Measurements from ENCODE around the gene CDK3.
A peak's percentile ranks its signal among the peaks of the same experiment; 100 is the strongest.
"Not testable (repeated sequence)": the region's sequence is repeated elsewhere in the genome, so short reads cannot be mapped to it uniquely, and the experiment has no call there.

The CDK3 gene

GRCh38 chr17:76000755-76001521 is at the start of gene CDK3:
Gene CDK3 (plus strand): TSS chr17:76000855. CDS start chr17:76001426, 571 bp downstream.
- no peak for DNase-seq

DNA sequence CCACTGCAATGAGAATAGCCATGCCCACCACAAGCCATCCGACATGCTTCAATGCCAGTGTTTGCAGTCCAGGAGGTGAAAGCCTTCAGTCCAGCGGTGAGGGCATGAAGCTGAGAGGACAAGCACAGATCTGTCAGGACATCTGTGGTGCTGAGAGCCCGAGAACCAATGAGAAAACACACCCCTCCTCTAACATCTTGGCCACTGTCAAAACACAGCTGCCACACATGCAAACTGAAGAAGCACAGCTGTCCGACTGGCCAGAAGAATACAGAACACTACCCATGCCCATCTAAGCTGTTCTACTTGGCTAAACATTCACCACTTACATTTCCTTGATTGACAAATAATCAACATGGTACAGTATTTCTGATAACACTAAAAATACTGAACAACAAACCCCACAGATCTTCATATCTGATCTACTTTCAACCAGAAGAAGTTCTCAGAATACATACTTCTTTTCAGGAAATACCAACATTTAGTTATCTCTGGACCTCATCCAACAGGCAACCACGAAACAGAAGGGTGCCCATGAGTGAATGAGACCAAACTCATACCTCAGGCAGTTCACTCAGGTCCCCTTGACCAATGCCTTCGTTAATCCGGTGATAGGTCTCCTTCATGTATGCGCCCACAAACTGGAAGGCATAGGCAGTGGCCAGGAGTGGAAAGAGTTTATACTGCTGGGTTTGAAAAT is 49.6 kb upstream of the CDK3 start:
- DNase-seq = no peak

DNA sequence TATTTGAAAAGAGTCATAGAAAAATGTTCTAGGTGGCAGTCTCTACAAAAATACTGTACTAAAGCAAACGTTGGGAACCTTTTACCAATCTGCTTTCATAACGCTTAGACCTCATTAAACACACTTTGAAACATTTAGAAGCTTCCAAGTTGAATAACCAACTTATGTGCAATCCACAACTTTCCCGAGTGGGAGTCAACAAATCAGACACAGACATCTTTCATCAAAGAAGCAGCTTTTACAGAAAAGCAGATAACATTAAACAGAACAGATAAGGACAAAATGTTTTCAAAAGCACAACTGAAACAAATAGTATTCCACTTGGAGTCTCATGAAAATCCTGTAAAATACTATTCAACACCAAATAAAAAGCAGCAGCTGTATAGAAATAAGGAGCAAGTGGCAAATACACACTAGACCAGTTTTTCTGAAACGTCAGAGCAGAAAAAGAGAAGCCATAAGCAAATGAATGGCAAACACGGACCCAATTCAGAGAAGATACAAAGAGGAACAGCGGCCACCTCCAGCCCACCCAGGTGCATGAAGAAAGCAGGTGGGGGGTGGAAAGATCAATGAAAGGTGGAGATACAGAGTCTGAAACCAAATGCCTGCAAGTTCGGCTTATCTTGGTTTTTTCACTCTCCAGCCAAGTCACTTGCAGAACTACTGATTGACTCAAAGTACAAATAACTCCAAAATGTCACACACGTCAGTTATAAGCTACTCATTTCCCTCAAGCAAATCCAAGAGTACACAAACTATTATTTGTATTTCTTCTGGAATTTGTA is 41.4 kb upstream of the CDK3 start:
- no peak for DNase-seq

DNA sequence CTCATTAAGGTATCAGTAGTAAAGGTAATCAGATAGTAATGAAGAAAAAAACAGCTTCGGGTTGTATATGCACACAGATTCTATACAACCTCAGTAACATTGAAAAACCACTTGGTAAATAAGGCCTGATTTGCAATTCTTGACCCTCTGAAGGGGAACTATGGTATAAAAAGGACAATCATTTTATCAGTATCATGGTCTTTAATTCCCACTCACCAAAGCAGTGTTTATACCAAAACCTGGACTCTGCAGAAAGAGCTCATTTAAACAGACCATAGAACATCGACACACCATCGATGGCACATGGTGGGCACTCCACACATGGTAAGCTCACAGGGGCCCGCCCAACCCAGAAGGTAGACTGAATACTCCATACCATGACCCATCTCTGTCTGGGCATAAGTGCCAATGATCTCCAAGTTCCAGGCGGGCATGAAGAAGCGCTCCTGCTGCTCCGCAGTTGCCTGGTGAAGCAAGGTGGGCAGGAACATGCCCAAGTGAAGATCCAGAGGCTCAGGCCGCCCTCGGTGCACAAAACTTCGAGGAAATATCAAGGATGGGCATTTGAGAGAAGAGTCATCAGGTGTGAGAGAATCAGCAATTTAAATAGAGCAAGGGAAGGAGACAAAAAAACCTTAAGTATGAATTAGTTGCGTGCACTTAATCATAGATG is 40.7 kb upstream of the CDK3 start:
- DNase-seq = no peak

DNA sequence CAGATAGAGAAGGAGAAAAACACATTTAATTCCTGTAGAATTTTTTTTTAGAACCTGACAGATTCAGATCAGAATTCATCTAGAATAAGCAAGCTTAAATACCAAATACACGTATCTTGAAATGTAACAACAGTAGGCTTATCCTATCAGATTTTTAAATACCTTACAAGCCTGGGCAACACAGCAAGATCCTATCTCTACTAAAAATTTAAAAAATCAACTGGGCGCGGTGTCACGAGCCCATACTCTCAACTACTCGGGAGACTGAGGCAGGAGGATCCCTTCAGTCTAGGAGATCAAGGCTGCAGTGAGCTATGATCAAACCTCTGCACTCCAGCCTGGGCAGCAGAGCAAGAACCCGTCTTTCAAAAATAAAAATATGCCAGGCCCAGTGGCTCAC is 35.2 kb upstream of the CDK3 start:
- no peak for DNase-seq

DNA sequence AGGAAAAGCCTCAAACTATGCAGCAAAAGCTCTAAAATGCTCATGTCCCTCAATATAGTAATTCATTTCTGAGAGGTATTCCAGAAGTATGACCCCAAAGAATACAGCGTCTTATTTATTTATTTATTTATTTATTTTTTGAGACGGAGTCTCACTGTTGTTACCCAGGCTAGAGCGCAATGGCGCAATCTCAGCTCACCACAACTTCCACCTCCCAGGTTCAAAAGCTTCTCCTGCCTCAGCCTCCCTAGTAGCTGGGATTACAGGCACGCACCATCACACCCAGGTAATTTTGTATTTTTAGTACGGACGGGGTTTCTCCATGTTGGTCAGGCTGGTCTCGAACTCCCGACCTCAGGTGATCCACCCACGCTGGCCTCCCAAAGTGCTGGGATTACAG is 31.6 kb upstream of the CDK3 start:
- not testable (repeated sequence) for DNase-seq

- no peak for DNase-seq
These were observed 30.6 kb upstream of the CDK3 start for GRCh38 chr17:75970011-75970523.

- DNase-seq = no peak
These were observed 30.0 kb upstream of the CDK3 start for GRCh38 chr17:75970626-75971025.

DNA sequence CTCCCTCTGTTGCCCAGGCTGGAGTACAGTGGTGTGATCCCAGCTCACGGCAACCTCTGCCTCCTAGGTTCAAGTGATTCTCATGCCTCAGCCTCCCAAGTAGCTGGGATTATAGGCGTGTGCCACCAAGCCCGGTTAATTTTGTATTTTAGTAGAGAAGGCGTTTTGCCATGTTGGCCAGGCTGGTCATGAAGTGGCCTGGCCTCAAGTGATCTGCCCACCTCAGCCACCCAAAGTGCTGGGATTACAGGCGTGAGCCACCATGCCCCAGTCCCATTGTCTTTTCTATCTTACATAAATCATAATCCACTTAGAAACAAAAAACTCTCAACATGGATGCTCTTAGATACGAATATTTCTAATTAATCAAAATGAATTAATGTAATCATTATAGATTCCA is 25.5 kb upstream of the CDK3 start:
- not testable (repeated sequence) for DNase-seq

DNA sequence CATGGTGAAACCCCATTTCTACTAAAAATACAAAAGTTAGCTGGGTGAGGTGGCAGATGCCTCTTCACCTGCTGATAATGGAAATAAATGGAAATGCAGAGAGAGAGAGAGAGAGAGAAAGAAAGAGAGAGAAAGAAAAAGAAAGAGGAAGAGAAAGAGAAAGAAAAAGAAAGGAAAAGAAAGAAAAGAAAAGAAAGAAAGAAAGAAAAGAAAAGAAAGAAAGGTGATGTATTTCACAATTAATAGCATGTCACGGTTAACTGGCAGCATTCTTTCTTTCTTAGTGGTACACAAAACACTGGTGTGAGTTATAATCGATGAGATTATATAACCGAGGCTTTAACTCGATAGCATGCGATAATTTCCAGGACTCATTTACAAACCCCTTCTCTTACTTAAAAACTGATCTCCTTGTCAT is 24.9 kb upstream of the CDK3 start:
- no peak for DNase-seq

DNA sequence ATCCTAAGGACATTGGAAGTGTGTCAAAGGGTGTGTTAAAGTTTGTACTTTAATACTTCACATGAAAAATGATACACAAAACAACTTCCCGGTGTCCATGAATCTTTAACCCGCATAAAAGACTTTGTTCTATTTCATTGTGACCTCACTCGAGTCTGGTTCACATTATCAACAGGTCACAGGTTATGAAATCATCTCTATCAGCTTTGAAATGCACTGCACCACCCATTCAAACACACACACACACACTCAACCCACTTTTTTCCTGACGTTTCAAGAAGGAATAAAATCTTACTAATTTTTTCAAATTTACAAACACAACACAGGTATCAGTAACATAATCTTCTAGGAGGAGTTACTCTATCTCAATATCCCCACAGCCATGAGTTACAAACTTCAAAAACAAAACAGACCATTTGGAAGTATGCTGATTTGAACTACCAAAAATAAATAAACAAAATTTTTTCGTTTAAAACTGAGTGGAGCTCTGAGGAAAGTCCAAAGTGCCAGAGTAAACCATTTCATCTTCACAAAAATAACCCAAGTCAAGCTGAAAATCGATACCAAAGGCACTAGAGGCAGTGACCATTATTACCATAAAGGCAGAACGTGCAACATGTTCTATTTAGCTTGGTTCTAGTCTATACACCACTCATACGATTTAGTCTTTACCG is 24.3 kb upstream of the CDK3 start:
- DNase-seq = no peak

DNA sequence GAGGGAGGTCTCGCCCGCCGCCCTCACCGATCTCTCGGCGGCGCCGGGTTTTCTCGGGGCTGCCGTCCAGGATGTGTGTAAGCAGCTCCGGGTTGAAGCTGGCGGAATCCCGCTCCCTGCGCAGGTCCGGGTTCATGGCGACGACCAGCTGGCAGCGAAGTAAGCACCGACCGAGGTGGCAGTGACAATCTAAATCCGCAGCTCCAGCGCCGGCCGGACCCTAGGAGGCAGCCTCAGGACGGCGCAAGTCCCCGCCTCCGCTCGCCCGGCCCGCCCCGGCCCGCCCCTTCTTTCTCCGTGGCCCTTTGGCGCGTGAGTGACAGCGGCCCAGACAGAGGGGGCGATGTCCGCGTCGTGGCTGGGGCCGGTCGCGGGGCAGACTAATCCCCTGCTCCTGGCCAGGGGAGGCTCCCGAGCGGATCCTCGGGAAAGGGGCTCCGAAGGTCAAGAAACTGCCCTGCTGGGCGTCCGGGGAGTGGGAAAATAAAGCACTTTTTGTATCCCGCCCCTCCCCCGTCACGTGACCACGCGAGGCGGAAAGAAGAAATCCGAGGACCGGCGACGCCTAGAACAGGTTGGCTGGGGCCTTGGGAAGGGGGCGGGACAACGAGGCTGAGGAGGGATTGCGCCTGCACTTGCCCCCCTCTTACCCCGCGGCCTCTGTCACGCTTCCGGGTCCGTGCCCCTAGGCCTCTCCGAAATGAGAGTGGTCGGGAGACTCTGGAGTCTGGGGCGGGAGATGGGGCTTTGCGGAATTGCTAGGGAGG is 21.5 kb upstream of the CDK3 start, which contains the start of the genes ACOX1 and TEN1:
ACOX1 (minus strand) TSS at position 229 of the 767 bp plus-strand sequence; CDS start at position 136, 93 bp downstream.
TEN1 (plus strand) TSS at position 303 of the 767 bp plus-strand sequence. CDS start 6,953 bp downstream, outside the sequence.
- peak; percentile 97 to 99 for DNase-seq

DNA sequence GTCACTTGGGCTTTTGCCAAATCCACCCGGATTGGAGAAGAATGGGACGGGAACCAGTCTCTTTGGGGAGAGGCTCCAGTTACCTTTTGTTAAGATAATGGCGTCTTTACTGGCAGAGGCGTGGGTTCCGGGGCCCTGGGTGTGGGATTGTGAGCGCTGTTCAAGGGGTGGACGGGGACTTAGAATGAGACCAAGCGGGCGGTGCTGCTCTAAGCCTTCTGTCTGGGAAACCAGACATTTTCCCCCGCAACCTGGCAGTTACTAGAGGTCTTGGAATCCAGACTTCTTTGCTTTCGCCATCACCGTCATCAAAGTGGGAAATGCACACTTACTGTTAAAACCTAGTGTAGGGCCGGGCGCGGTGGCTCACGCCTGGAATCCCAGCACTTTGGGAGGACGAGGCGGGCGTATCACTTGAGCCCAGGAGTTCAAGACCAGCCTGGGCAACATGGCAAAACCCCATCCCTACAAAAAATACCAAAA is 20.9 kb upstream of the CDK3 start:
- DNase-seq = no peak

DNA sequence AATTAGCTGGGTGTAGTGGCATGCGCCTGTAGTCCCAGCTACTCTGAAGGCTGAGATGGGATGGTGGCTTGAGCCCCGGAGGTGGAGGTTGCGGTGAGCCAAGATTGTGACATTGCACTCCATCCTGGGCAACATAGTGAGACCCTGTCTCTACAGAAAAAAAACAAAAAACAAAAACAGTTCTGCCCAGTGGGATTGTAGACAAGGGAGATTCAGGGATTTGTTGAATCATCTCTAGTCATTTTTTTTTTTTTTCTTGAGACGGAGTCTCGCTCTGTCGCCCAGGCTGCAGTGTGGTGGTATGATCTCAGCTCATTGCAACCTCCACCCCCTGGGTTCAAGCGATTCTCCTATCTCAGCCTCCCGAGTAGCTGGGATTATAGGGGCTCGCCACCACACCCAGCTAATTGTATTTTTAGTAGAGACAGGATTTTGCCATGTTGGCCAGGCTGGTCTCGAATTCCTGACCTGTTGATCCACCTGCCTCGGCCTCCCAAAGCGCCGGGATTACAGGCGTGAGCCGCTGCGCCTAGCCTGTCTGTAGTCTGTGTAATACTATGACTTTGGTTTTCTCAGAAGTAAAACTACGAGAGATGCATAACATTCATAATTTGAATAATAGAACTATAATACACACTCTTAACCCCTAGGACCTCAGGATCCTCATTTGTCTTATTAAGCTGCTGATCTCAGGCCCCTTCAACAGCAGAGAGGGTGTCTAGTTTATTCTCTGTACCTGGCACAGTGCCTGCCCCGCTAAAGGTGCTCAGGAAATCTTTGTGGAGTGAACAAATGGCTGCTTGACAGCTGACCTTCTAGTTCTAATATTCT is 20.3 kb upstream of the CDK3 start:
- DNase-seq = no peak

DNA sequence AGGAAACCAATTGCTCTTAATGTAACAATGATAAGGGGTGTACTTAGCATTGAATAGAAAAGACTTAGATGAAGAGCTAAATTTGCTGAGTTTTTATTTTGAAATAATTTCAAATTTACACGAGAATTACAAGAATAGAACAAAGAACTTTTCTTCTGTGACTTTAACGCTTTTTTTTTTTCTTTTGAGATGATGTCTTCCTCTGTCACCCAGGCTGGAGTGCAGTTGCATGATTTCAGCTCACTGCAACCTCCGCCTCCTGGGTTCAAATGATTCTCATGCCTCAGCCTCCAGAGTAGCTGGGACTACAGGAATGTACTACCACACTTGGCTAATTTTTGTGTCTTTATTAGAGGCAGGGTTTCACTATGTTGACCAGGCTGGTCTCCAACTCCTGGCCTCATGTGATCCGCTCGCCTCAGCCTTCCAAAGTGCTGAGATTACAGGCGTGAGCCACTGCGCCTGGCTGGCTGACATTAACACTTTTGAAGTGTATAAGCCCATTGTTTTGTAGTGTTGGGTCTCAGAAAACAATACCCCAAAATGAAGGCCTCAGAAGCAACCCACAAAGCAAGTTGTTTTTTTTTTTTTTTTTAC is 19.5 kb upstream of the CDK3 start:
- DNase-seq = no peak

DNA sequence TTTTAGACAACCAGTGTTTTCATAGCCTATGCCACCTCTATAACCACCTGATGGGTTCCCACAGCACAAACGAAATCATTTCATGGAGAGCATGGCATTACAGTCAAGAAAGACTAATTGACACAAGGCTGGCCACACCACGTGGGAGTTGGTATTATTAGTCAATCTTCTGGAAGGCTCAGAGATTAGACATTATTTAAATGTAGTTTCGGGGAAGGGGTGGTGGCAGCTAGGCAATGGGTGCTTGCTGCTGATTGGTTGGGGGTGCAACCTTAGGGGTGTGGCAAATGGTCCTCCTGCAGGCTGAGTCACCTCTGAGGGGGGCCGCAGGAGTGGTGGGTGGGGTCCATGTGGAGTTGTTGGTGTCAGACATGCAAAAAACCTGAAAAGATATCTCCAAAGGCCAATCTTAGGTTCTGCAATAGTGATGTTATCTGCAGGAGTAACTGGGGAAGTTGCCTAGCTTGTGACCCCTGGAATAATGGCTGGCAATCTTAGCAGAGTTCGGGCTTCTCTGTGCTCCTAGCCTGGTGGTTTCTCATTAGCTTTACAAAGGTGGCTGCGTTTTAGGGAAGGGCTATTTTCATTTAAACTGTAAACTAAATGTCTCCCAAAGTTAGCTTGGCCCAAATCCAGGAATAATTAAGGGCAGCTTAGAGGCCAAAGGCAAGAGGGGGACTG is 17.0 kb upstream of the CDK3 start:
- DNase-seq = no peak

DNA sequence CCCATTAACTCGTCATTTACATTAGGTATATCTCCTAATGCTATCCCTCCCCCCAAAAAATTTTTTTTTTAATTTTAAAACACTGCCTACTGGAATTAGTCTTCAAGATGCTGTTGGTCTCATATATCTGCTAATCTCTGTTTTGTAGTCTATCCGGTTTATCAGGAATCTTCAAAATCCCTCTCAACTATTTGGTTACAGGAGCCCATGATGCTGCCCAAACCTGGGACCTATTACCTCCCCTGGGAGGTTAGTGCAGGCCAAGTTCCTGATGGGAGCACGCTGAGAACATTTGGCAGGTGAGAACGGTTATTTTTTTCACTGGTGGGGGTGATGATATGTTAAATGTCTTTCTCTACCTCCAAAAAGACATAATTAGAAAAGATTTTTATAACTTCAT is 14.7 kb upstream of the CDK3 start:
- DNase-seq = no peak

- no peak for DNase-seq
These were observed 13.6 kb upstream of the CDK3 start for GRCh38 chr17:75987041-75987440.

DNA sequence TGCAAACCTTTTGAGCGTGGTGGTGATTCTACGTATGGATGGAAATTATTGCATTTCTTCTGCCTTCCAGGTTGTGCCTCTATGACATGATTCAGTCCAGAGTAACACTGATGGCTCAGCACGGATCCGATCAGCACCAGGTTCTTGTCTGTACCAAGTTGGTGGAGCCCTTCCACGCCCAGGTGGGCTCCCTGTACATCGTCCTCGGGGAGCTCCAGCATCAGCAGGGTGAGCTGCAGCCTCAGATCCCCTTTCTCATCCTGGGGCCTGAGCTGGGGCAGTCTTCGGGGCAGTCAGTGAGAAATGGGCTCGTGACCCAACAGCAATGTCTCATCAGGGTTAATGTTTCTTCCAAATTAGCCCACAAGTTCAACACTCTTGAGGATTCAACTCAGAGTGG is 9.3 kb upstream of the CDK3 start:
- no peak for DNase-seq

All from NCI-H1930 (cell line).